ENCODE measurements around the gene ETV7.

DNA sequence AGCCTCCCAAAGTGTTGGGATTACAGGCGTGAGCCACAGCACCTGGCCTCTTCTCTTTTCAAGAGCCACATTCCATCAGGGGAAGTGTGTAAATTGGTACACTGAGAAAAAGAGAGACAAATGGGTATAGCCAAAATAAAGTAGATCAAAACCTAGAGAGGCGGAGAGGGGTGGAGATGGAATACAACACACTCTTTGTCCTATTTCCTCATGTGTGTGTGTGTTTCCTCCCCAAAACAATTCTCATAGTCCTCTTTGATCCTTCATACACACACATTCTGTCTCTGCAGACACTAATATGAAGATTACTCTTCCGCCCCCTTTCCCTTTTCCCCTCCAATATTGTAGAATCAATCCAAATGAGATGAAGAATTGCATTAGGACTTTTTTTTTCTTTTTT lies 39.2 kb upstream of the ETV7 start:
- TF ChIP-seq, protein P1, sequence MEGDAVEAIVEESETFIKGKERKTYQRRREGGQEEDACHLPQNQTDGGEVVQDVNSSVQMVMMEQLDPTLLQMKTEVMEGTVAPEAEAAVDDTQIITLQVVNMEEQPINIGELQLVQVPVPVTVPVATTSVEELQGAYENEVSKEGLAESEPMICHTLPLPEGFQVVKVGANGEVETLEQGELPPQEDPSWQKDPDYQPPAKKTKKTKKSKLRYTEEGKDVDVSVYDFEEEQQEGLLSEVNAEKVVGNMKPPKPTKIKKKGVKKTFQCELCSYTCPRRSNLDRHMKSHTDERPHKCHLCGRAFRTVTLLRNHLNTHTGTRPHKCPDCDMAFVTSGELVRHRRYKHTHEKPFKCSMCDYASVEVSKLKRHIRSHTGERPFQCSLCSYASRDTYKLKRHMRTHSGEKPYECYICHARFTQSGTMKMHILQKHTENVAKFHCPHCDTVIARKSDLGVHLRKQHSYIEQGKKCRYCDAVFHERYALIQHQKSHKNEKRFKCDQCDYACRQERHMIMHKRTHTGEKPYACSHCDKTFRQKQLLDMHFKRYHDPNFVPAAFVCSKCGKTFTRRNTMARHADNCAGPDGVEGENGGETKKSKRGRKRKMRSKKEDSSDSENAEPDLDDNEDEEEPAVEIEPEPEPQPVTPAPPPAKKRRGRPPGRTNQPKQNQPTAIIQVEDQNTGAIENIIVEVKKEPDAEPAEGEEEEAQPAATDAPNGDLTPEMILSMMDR (IDR thresholded peaks at IDR 0.05; ENCODE audit: insufficient read depth, low read length, poor library complexity, severe bottlenecking), result no peak
- no peak for TF ChIP-seq EZH2phosphoT487 (conservative IDR thresholded peaks at IDR 0.05; ENCODE audit: low read length)

Measured in SU-DHL-6 (cell line).